ENCODE results near the gene STX4. TPM values are rescaled to one million over a fixed set of nuclear protein-coding genes. Genes with fewer than 3 reads are reported as not detected.

STX4 gene
- total and polyA plus RNA-seq, 9 of the 15 experiments (the other 6 are each of a cell fraction or from before 2014, with no cell fraction given), result 3.2 to 48.0 (median 21.5) TPM

DNA sequence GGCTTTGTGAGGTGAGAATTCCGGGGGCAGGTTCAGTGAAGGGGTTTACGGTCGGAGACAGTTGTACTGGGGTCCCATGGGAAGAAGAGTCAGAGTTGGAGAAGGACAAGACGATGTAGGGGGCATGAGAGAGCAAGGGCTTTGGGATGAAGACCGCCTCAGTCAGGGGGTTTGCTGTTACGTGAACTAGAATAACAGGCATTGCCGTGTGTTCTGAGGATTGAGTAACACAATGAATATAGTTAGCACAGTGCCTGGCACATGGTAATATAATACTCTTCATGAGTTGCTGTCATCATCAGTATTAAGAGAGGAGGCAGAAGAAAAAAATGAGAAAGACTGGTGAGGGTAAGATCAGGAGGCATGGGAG, 41.4 kb downstream of the STX4 start (continued):
- no peak for TF ChIP-seq RERE (CRISPR knock-in tag; IDR thresholded peaks at IDR 0.05; ENCODE audit: borderline replicate concordance)
- no peak for TF ChIP-seq ZNF589 (CRISPR knock-in tag; IDR thresholded peaks at IDR 0.05; ENCODE audit: low read depth)
- 0 out of 2 replicates have a peak, but pooled peaks have one; percentile 21 for TF ChIP-seq SMARCE1 (IDR thresholded peaks at IDR 0.05)
- no peak for TF ChIP-seq TAF1 (IDR thresholded peaks at IDR 0.05; ENCODE audit: control insufficient read depth, extremely low read depth, insufficient read depth, low read length, severe bottlenecking)
- TF ChIP-seq LARP7 (IDR thresholded peaks at IDR 0.05), result no peak
- TF ChIP-seq IFI16 (CRISPR knock-in tag; IDR thresholded peaks at IDR 0.05), result no peak
- TF ChIP-seq, protein P1, sequence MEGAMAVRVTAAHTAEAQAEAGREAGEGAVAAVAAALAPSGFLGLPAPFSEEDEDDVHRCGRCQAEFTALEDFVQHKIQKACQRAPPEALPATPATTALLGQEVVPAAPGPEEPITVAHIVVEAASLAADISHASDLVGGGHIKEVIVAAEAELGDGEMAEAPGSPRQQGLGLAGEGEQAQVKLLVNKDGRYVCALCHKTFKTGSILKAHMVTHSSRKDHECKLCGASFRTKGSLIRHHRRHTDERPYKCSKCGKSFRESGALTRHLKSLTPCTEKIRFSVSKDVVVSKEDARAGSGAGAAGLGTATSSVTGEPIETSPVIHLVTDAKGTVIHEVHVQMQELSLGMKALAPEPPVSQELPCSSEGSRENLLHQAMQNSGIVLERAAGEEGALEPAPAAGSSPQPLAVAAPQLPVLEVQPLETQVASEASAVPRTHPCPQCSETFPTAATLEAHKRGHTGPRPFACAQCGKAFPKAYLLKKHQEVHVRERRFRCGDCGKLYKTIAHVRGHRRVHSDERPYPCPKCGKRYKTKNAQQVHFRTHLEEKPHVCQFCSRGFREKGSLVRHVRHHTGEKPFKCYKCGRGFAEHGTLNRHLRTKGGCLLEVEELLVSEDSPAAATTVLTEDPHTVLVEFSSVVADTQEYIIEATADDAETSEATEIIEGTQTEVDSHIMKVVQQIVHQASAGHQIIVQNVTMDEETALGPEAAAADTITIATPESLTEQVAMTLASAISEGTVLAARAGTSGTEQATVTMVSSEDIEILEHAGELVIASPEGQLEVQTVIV (CRISPR knock-in tag; IDR thresholded peaks at IDR 0.05; ENCODE audit: borderline replicate concordance), result no peak
- no peak for TF ChIP-seq NCOA4 (IDR thresholded peaks at IDR 0.05; ENCODE audit: partially characterized antibody)
- TF ChIP-seq MIER1 (IDR thresholded peaks at IDR 0.05; ENCODE audit: low read depth), result no peak
- TF ChIP-seq MLLT1 (IDR thresholded peaks at IDR 0.05), result no peak
- no peak for TF ChIP-seq GABPB1 (CRISPR knock-in tag; IDR thresholded peaks at IDR 0.05)
- no peak for TF ChIP-seq BRF2 (IDR thresholded peaks at IDR 0.05; ENCODE audit: borderline replicate concordance, insufficient read depth, insufficient read length)
- no peak for TF ChIP-seq ZC3H8 (IDR thresholded peaks at IDR 0.05)
- TF ChIP-seq ZNF224 (CRISPR knock-in tag; IDR thresholded peaks at IDR 0.05), result 0 out of 2 replicates have a peak, but pooled peaks have one; percentile 19
- TF ChIP-seq KLF13 (tag; IDR thresholded peaks at IDR 0.05; ENCODE audit: borderline replicate concordance, low read depth), result no peak
- no peak for TF ChIP-seq FOXK1 (CRISPR knock-in tag; IDR thresholded peaks at IDR 0.05; ENCODE audit: borderline replicate concordance)
- 0 out of 2 replicates have a peak, but pooled peaks have one; percentile 3 for TF ChIP-seq ZNF12 (CRISPR knock-in tag; IDR thresholded peaks at IDR 0.05)
- no peak for TF ChIP-seq ZNF124 (CRISPR knock-in tag; IDR thresholded peaks at IDR 0.05)
- no peak for TF ChIP-seq ZNF778 (CRISPR knock-in tag; IDR thresholded peaks at IDR 0.05)
- no peak for TF ChIP-seq ZNF121 (CRISPR knock-in tag; conservative IDR thresholded peaks at IDR 0.05)

Data from K562 (cell line).